Activated CD4-positive, alpha-beta T cell treated with anti-CD3 and anti-CD28 coated beads, Interleukin-2, amount 50 U/mL, for 48 hours (primary cell): ENCODE measurements around the gene PLEKHH3.

Experiments used
- DNase-seq, 2 experiments: peaks; one replicate each; pipeline ENCODE4 v3.0.0-alpha.2; 2020

PLEKHH3 gene, protein sequence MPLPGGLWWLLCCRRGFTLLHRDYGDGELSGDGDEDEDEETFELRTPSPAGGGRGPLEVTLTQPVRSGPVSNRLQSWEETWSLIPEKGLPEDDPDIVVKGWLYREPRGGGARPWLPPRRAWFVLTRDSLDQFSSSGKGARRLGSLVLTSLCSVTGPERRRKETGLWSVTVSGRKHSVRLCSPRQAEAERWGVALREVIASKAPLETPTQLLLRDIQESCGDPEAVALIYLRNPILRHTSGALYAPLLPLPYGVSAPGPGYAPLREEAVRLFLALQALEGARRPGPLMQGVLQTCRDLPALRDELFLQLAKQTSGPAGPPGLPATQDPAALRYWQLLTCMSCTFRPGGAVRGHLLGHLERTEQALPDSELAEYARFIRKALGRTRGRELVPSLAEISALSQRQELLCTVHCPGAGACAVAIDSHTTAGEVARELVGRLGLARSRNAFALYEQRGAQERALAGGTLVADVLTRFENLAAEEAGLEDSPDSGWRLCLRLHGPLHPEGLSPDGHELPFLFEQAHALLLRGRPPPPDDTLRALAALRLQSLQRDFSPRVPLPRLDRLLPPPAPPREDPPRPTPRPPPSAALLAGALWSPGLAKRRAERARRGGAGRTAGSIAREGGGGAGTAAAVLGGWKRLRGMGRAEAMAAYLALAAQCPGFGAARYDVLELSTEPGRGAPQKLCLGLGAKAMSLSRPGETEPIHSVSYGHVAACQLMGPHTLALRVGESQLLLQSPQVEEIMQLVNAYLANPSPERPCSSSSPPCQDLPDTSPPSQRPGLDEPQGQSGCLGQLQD

DNA sequence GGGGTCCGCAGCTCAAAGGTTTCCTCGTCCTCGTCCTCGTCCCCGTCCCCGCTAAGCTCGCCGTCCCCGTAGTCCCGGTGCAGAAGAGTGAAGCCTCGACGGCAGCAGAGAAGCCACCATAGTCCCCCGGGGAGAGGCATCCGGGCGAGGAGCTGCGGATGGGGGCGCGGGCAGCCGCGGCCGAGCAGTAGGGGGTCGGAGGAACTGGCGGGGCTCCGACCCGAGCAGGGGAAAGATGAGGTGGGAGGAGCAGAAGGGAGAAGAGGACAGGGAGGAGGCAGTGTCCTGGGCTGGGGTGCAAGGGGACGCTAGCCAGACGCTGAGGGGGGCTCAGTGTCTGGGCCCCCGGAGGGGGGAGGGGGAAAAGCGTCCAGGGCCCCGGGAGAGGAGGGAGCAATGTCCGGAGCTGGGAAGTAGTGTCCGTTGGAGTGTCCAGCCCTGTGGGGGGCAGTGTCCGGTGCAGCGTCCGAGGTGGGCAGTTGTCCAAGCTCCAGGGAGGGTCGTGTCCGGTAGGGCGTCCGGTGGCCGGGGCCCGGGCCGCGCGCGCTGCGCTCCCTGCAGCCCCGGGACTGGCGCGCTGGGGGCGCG lies at the start of gene PLEKHH3:
PLEKHH3 (minus strand) TSS at position 571 of the 588 bp plus-strand sequence; CDS start at position 140, 431 bp downstream.
- no peak for DNase-seq

DNA sequence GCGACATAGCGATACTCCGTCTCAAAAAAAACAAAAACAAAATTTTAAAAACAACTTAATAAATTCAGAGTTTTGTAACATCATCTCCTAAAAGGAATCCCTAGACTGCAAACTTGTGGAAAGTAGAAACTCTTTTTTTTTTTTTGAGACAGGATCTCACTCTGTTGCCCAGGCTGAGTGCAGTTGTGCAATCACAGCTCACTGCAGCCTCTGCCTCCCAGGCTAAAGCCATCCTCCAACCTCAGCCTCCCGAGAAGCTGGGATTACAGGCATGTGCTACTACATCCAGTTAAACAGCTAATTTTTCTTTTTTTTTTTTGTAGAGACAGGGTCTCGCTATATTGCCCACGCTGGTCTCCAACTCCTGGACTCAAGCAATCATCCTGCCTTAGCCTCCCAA lies 48.3 kb upstream of the PLEKHH3 start:
- no peak for DNase-seq

DNA sequence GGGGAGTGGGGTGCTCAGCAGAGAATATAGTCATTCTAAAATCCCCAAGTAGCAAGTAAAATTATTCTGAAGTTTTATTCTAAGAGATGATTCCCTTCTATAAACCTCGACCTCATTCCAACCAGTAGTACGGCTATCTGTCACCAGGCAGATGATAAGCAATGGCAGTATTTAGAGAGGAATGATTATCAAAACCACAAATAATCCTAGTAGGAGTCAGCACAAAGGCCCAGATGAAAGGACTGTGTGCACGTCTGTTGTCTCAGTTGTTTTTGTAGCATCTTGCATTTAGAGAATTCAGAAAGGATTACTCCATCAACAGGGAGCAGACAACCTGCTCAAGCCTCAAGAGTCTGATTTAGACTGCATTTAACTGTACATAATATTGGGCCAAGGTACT lies 46.8 kb upstream of the PLEKHH3 start:
- DNase-seq: no peak

DNA sequence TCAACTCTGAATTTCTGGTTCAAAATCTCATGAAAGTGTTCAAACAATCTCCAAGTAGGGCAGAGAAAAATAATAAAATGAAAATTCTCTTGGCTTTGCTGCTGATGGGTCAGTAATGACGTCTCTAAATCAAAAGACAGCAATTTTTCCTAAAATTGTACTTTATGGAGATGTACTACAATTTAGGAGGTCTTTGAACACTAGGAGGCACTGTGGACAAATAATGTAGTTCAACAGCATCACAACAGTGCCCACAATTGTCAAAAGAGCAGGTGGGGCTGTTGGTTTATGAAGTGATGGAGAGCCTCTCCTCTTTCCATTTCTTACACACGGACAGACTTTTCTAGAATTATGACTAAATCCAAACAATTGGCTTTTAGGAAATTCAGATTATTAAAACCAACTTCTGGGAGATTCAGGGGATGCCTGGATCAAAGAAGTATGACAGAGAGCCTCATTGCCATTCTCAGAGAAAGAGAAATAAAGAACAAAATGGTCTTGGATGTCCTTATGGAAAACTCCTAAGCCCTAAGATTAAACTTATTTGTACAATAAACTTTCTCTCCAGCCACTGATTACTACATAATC lies 44.3 kb upstream of the PLEKHH3 start:
- no peak for DNase-seq

DNA sequence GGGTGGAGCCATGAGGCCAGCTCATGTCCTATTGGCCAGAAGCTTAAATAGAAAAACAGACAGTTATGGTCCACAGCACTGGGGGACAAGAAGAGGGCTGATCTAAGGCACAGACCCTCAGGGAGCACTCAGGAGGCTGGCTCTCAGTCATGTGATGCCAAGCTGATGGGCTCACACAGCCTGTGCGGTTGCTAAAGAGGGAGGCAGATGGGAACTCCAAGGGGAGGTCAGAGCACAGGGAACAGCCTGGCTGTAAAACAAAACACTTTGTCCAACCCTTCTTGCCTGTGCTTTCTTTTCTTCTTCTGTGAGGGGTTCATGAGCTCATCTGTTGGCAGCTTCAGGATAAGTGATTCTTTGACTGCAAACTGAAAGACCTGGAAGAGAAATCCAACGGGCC lies 32.8 kb upstream of the PLEKHH3 start:
- DNase-seq: no peak

DNA sequence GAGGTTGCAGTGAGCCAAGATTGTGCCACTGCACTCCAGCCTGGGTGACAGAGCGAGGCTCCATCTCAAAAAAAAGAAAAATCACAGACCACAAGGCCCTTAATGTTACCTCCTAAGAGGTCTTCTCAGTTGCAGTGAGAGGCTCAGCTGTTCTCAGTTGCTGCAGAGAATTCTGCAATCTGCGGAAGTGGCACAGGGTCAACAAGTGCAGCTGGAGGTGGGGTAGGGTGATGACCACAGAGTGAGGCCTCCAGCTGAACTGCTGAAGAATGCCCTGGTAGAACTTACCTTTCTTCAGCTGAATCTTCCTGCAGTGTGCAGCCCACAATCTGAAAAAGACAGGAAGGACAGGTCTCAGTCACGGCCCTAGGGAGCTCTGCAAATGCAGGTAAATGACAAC lies 31.8 kb upstream of the PLEKHH3 start:
- DNase-seq: no peak

DNA sequence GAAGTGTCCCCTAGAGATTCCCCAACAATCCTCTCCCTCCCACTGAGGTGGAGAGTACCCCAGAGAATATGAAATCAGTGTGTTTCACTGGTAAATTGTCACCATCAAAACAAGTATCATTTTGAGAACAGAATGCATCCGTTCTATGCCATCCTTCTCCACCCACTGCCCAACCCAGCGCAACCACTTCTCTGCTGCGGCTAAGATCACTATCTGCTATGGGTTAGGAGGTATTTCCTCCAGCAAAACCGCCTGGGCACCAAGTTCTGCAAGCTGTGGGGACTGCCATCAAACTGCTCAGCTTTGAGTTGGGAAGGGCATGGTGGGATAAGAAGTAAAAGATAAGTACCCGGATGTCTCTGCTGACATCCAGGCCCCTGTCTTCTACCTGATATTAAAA lies 29.9 kb upstream of the PLEKHH3 start:
- peak; percentile 65 to 76 for DNase-seq

DNA sequence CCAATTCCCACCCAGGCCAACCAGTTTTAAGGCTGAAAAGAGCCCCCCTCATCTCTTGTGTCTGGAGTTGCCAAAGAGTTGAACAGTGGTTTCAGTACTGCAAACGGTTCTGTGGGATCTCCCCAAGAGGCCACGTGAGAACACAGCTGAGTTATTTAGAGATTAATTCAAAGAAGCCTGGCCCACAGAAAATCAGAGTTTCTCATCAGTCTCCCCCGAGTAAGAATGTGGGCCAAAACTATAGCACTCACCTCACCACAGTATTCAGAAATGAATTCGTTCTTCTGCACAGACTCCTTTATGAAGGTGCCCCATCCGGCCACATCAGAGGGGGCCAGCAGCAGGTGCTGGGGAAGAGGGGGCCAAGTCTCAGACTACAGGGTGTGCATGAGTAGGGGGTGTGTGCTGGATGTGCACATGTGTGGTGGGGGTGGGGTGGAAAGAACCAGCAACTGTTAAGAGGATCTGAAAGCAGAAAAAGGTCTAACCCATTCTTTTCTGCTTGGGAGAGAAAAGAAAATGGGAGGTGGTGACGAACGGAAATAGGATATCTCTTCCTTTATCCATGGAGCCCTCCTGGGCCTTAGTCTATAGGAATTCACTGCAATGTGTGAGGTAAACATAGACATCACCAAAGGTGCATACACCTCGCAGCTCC lies 28.2 kb upstream of the PLEKHH3 start:
- DNase-seq: peak; percentile 38 to 55

DNA sequence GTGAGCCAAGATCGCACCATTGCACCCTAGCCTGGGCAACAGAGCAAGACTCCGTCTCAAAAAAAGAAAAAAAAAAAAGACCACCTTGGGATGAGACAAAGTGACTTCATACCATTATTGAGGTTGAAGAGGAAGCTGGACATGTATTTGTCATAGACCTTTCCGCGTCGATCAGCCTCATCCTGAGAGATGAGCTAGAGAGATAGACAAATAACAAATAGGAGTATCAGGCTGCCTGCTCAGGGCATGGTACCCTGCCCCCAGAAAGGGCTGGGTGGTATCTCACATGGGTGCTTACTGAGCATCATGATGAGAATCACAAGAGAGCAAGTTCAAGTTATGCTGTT lies 27.7 kb upstream of the PLEKHH3 start:
- no peak for DNase-seq

DNA sequence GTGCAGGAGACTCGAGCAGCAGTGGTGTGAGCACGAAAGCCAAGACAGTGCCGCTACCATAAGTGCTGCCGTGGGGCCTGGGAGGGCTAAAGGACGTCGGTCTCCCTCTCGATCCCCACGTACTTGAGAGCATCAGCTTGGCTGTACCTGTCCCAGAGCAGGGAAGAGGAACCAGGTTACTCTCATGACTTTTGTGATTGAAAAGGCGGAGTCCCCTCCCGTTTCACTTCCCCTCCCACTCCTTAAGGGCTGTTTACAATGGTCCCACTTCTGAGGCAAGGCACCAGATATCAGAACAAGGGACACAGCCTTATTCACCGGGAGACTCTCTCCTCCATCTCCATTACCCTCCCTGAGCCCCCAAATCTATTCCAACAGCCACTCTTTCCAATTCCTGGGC lies 25.7 kb upstream of the PLEKHH3 start:
- DNase-seq: no peak

DNA sequence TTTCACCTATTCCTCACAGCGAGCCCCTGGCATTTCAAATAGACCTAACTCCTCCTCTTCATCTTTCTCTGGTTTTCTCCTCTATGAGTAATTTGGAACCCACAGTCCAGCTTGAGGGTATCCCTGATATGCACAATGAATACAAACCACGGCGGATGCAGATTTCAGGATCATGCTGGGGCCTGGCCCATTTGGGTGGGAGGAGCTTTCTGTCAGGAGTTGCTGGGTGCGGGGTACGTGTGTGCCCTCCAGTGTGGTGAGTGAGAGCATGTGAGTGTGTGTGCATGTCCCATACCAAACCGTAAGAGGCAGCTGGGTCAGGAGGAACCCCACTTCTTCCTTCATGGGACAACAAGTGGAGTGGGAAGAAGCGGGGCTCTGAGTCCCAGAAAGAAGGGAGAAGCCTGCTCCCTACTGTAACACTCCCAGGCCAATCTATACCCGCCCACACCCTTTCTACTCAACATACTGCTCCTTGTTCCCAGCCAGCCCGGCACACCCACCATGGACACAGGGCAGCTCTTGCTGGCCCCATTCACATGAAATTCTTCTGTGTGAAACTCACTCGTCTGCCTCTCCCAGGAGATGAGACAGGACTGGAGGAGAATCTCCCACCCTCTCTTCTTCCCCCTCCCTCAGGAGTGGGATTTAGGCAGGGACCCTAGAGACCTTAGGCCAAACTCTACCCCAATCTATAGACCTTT lies 23.9 kb upstream of the PLEKHH3 start:
- no peak for DNase-seq

DNA sequence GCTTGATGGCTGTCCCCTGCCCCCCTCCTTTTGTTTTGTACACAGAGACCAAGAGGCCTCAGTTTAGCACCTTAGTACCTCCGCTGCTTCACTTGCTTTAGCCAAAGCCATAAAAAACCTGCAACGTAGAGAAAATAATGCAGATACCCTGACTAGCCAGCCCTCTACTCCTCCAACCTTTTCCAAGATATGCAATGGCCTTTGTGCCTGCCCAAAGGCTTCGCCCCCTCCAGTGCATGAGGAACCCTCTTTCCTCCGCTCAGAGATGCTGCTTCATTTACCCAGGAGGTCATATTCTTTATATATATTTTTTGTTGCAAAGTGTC lies 22.6 kb upstream of the PLEKHH3 start:
- DNase-seq: no peak

DNA sequence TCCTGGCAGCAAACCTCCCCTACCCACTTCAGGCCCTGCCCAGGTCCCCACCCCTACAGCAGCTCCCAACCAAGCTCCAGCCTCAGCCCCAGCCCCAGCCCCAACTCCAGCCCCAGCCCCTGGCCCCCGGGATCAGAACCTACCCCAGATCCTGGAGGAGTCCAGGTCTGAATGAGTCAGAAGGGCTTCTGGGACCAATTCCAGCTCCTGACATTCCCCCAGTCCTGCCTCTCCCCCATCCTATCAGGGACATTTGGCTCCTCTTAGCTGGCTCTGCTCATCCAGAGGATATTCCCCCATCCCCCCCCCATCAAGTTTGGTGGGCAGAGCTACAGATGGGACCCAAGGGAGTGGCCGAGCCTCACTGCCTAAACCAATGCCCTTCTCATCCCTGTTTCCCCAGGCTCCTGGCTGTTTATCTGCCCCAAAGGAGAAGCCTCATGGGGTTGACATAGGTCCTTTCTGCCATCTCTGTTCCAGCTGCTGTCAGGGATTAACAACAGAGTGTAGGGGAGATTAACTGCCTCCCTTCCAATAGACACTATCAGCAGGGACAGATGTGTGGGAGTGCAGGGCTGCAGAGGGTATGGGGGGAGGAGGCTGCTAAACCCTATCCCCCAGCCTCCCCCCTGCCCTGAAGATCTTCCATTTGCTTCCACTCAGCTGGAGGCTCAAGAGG lies 22.1 kb upstream of the PLEKHH3 start:
- no peak for DNase-seq

DNA sequence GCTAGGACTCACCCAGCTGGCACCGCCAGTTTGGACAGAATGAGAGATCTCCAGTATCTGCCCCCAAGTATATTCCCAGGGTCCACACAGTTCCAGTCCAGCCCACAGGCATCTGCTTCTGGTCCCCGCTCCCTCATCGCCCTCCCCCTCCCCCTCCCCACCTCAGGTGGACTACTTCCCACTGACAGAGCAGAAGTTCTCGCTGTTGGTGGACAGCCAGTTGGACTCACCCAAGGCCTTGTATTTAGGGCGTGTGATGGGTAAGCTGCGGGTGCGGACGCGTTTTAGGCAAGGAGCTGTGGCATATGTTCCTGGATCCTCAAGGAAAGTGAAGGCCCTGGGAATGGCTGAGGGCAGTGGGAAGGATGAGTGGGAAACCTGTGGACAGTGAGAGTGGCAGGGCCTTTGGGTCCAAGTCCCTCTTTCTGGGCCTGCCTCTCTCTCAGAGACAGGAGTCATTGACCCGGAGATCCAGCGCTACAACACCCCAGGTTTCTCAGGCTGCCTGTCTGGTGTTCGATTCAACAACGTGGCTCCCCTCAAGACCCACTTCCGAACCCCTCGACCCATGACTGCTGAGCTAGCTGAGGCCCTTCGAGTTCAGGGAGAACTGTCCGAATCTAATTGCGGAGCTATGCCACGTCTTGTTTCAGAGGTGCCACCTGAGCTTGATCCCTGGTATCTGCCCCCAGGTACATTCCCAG lies 20.5 kb upstream of the PLEKHH3 start:
- DNase-seq: no peak

DNA sequence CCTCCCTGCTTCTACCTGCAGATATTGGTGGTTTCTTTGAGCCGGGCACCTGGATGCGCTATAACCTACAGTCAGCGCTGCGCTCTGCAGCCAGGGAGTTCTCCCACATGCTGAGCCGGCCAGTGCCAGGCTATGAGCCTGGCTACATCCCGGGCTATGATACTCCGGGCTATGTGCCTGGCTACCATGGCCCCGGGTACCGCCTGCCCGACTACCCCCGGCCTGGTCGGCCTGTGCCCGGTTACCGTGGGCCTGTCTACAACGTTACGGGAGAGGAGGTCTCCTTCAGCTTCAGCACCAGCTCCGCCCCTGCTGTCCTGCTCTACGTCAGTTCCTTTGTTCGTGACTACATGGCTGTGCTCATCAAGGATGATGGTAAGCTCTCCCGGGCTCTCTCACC lies 18.7 kb upstream of the PLEKHH3 start:
- no peak for DNase-seq

DNA sequence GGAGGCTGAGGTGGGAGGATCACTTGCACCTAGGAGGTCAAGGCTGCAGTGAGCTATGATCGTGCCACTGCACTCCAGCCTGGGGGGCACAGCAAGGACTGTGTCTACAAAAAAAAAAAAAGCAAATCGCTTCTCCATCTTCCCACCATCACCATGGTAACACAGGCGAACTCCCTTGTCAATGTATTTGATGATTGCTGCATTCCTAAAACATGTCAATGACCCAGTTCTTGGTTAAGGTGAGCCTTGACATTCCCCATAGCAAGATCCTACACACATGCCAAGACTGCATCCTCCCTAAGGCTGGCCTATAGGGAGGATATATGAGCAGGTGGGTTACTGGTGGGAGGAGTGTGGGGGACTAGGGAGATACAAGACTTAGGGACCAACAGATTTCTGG lies 17.7 kb upstream of the PLEKHH3 start:
- DNase-seq: no peak

DNA sequence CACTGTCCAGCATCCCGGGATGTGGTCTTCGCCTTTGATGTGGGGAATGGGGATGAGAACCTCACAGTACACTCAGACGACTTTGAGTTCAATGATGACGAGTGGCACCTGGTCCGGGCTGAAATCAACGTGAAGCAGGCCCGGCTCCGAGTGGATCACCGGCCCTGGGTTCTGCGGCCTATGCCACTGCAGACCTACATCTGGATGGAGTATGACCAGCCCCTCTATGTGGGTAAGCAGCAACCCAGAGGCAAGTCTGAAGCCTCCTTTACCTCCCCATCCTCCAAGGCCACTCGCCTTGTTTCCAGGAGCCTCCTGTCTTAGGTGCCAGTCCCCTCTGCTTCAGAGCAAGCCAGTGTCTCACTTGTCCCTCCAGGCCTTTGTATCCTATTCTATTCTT lies 15.7 kb upstream of the PLEKHH3 start:
- no peak for DNase-seq

DNA sequence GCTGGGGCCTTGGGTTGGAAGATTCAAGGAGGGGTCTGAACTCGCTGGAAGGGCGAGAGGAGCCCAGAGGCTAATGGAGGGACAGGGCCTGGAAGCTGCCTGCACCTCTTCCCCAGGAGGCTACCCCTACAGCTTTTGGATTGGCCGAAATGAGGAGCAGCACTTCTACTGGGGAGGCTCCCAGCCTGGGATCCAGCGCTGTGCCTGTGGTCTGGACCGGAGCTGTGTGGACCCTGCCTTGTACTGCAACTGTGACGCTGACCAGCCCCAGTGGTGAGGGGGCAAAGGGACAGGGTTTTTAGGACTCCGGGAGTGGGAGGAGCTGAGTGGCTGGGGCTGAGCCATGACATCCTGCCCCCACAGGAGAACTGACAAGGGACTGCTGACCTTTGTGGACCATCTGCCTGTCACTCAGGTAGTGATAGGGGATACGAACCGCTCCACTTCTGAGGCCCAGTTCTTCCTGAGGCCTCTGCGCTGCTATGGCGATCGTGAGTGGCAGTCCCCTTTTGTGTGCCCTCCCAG lies 14.3 kb upstream of the PLEKHH3 start:
- no peak for DNase-seq

DNA sequence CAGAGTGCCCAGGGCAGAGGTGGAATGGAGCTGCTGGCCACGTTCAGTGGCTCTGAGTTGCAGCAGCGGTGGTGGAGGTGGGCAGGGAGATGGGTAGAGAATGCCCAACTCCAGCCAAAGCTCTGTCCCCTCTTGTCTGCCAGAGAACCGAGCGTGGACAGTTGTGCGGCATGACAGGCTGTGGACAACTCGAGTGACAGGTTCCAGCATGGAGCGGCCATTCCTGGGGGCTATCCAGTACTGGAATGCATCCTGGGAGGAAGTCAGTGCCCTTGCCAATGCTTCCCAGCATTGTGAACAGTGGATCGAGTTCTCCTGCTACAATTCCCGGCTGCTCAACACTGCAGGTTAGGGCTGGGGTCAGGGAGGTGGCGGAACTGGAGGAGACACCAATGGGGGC lies 13.8 kb upstream of the PLEKHH3 start:
- DNase-seq: no peak

DNA sequence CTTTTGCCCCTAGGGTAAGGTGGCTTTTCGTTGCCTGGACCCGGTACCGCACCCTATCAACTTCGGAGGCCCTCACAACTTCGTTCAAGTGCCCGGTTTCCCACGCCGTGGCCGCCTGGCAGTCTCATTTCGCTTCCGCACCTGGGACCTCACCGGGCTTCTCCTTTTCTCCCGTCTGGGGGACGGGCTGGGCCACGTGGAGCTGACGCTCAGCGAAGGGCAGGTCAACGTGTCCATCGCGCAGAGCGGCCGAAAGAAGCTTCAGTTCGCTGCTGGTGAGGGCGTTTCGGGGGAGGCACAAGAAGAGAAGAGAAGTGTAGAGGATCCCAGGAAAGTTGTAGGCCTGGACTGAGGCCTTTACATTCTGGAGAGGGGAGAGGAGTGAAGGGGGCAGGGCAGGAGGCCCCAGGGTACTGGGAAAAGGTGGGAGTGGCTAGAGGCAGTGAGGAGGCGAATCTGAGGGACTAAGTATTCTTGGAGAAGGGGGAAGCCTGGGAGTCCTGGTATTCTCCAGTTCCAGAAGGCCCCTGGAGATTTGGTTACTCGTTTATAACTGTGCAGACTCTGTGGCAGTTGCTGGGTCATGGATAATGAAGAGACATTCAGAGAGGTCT lies 11.0 kb upstream of the PLEKHH3 start:
- no peak for DNase-seq
